RWPE1 (cell line): ENCODE results near the gene ABI2.
"Not testable (repeated sequence)": the region's sequence is repeated elsewhere in the genome, so short reads cannot be mapped to it uniquely, and the experiment has no call there.

Experiments used
- CTCF ChIA-PET: fragments of 350-600 bp; sonication (Branson Sonifier 250); formaldehyde crosslinking; extraction: SDS; loops from one replicate; lab custom pipeline; 2021; lab: Yijun Ruan, JAX
- POLR2A ChIA-PET: fragments of 400-600 bp; formaldehyde crosslinking; extraction: SDS; loops from one replicate; lab custom pipeline; 2020; ENCODE audit warnings: antibody characterized with exemption; ENCODE audit not compliant: low non-redundant PET; lab: Yijun Ruan, JAX
- DNase-seq: peaks from one replicate; pipeline ENCODE4 v3.0.0; 2012; ENCODE audit warnings: low spot score
- H3K27ac ChIP-seq: fragments of 450-650 bp; 2 replicates; pipeline ENCODE4 v1.5.1; 2017
- CTCF ChIP-seq: fragments of 450-650 bp; conservative IDR thresholded peaks from 2 replicates; pipeline ENCODE4 v1.5.1; 2017; ENCODE audit warnings: low read depth, mild to moderate bottlenecking

The ABI2 gene

GRCh38 chr2:203412546-203413331 lies 84.5 kb downstream of the ABI2 start:
- TF ChIP-seq CTCF, result no peak
- POLR2A ChIA-PET, result no interaction called here
- no peak overlapping the region for H3K27ac ChIP-seq
- CTCF ChIA-PET, result no interaction called here
- no peak for DNase-seq

DNA sequence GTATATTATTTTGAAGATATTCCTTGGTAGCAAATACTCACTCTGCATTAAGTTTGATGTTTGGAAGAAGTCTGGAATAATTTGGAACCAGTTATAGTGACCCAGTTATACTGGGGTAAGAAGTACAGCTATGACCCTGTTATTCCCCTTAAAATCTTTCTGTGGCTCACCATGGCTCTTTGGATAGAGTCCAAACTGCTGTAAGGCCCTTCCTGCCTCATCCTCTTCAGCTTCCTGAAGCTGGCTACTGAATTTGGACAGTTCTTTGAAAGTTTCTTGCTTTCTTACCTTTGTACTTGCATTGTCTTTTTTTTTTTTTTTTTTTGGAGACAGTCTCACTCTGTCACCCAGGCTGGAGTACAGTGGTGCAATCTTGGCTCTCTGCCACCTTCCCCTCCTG lies 85.6 kb downstream of the ABI2 start:
- CTCF ChIA-PET, result interaction anchor here (0.6 to 0.7 kb wide), 2 partner anchors 189 to 454 kb away, joined by 3 read pairs; no protein-coding TSS in a partner anchor
- no peak for TF ChIP-seq CTCF
- H3K27ac ChIP-seq, result no peak overlapping the region
- DNase-seq, result no peak
- POLR2A ChIA-PET, result no interaction called here

DNA sequence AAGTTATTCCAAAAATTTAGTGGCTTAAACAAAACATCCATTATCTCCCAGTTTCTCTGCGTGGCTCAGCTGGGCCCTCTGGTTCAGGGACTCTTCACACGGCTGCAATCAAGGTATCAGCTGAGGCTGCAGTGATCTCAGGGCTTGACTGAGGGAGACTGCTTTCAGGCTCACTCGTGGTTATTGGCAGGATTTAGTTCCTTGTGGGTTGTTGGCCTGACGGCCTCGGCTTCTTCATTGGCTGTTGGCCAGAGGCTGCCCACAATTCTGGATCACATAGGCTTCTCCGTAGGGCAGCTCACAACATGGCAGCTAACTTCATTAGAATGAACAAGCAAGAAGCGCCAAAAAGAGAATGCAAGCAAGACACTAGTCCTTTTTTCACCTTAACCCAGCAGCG lies 90.1 kb downstream of the ABI2 start:
- POLR2A ChIA-PET, result no interaction called here
- CTCF ChIA-PET, result interaction anchor here (0.6 kb wide), 1 partner anchor 9 kb away, joined by 5 read pairs; no protein-coding TSS in a partner anchor
- no peak for TF ChIP-seq CTCF
- DNase-seq, result no peak
- H3K27ac ChIP-seq, result no peak overlapping the region

GRCh38 chr2:203427061-203427460 lies 98.9 kb downstream of the ABI2 start:
- ChIA-PET CTCF (interaction anchor here (0.7 kb wide), 2 partner anchors 9 to 12 kb away, joined by 3 to 5 read pairs; no protein-coding TSS in a partner anchor), POLR2A (no interaction called here)
- no peak for TF ChIP-seq CTCF
- H3K27ac ChIP-seq, result no peak overlapping the region
- no peak for DNase-seq

DNA sequence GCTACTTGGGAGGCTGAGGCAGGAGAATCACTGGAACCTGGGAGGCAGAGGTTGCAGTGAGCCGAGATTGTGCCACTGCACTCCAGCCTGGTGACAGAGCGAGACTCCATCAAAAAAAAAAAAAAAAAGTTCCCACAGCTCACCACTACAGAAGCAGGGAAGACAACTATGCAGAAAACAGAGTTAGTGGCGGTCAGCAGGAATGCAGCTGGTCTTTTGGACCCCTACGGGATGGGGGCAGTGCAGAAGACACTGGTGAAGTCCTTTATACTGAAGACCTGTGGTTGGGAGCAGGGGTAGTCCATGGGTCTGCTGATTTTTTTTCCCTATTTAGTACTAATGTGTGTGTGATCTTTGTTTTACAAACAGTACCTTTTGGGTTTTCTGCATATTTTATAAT lies 101.4 kb downstream of the ABI2 start:
- POLR2A ChIA-PET, H3K27ac ChIP-seq, CTCF ChIA-PET, DNase-seq: not testable (repeated sequence)

GRCh38 chr2:203431391-203432185 lies 103.4 kb downstream of the ABI2 start:
- no peak for DNase-seq
- ChIA-PET POLR2A (interaction anchor here (0.6 kb wide), 1 partner anchor 13 kb away, joined by 3 read pairs; no protein-coding TSS in a partner anchor), CTCF (interaction anchor here (0.7 to 1.0 kb wide), 2 partner anchors 385 to 392 kb away, joined by 3 to 4 read pairs; no protein-coding TSS in a partner anchor)
- TF ChIP-seq CTCF, result no peak
- no peak overlapping the region for H3K27ac ChIP-seq
